Measurements from ENCODE around the gene GRAMD1C. TPM values are rescaled to one million over a fixed set of nuclear protein-coding genes. Genes with fewer than 3 reads are reported as not detected.

Gene GRAMD1C
- total and polyA plus RNA-seq, 2 of the 13 experiments (the other 11 are each of a cell fraction or from before 2014, with no cell fraction given), result 0.45 TPM; not detected in 1

GRCh38 chr3:113947372-113948014, 108.9 kb downstream of the GRAMD1C start, which contains the start of gene ZDHHC23 (continued):
- TF ChIP-seq ZNF800 (CRISPR knock-in tag; IDR thresholded peaks at IDR 0.05) (no peak), SETDB1 (CRISPR knock-in tag; IDR thresholded peaks at IDR 0.05; ENCODE audit: borderline replicate concordance) (no peak), SIN3B (IDR thresholded peaks at IDR 0.05; ENCODE audit: low read length) (no peak), SATB2 (CRISPR knock-in tag; IDR thresholded peaks at IDR 0.05) (no peak), CTCF (CRISPR knock-in tag; IDR thresholded peaks at IDR 0.05) (no peak), SALL1 (CRISPR knock-in tag; IDR thresholded peaks at IDR 0.05) (no peak), ZBTB1 (CRISPR knock-in tag; IDR thresholded peaks at IDR 0.05; ENCODE audit: borderline replicate concordance) (no peak), IRX3 (CRISPR knock-in tag; IDR thresholded peaks at IDR 0.05; ENCODE audit: borderline replicate concordance, low read depth) (no peak), GABPB1 (CRISPR knock-in tag; IDR thresholded peaks at IDR 0.05) (0 out of 2 replicates have a peak, but pooled peaks have one; percentile 28), HES4 (CRISPR knock-in tag; IDR thresholded peaks at IDR 0.05; ENCODE audit: borderline replicate concordance) (no peak), NONO (IDR thresholded peaks at IDR 0.05) (no peak), NONO (CRISPR knock-in tag; conservative IDR thresholded peaks at IDR 0.05) (no peak), DMAP1 (CRISPR knock-in tag; IDR thresholded peaks at IDR 0.05) (no peak), PAWR (CRISPR knock-in tag; IDR thresholded peaks at IDR 0.05; ENCODE audit: borderline replicate concordance) (no peak), PHF21A (CRISPR knock-in tag; IDR thresholded peaks at IDR 0.05) (peak; percentile 22; the same call in 1 of the 2 replicates), NR2C2 (CRISPR knock-in tag; IDR thresholded peaks at IDR 0.05; ENCODE audit: borderline replicate concordance) (no peak), GRHL1 (CRISPR knock-in tag; conservative IDR thresholded peaks at IDR 0.05) (no peak), SMYD3 (CRISPR knock-in tag; IDR thresholded peaks at IDR 0.05) (no peak), NPAS2 (CRISPR knock-in tag; IDR thresholded peaks at IDR 0.05; ENCODE audit: borderline replicate concordance) (no peak), TFDP1 (CRISPR knock-in tag; IDR thresholded peaks at IDR 0.05; ENCODE audit: borderline replicate concordance) (peak; percentile 83; the same call in 1 of the 2 replicates), ZNF550 (CRISPR knock-in tag; IDR thresholded peaks at IDR 0.05; ENCODE audit: borderline replicate concordance) (no peak)
- TF ChIP-seq, protein P1, sequence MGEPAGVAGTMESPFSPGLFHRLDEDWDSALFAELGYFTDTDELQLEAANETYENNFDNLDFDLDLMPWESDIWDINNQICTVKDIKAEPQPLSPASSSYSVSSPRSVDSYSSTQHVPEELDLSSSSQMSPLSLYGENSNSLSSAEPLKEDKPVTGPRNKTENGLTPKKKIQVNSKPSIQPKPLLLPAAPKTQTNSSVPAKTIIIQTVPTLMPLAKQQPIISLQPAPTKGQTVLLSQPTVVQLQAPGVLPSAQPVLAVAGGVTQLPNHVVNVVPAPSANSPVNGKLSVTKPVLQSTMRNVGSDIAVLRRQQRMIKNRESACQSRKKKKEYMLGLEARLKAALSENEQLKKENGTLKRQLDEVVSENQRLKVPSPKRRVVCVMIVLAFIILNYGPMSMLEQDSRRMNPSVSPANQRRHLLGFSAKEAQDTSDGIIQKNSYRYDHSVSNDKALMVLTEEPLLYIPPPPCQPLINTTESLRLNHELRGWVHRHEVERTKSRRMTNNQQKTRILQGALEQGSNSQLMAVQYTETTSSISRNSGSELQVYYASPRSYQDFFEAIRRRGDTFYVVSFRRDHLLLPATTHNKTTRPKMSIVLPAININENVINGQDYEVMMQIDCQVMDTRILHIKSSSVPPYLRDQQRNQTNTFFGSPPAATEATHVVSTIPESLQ (CRISPR knock-in tag; conservative IDR thresholded peaks at IDR 0.05), result no peak

Data from HepG2 (cell line).